OCI-LY7 (cell line): Measurements from ENCODE around the gene GRIN3B.

Experiments
- EZH2phosphoT487 ChIP-seq: fragments of 200-600 bp; sonication (generic); IDR thresholded peaks from 2 replicates; pipeline ENCODE4 v1.6.1; 2018; ENCODE audit warnings: low read depth, borderline replicate concordance, mild to moderate bottlenecking, mixed run types, antibody characterized with exemption, low read length, moderate library complexity, mixed read lengths
- TF ChIP-seq, protein P1 (sequence below): fragments of 200-600 bp; sonication (generic); conservative IDR thresholded peaks from 2 replicates; pipeline ENCODE4 v1.5.1; 2014; ENCODE audit warnings: mild to moderate bottlenecking, antibody characterized with exemption, low read length, moderate library complexity, mixed read lengths

GRCh38 chr19:993361-993830 is 6.8 kb upstream of the GRIN3B start:
- TF ChIP-seq, protein P1, sequence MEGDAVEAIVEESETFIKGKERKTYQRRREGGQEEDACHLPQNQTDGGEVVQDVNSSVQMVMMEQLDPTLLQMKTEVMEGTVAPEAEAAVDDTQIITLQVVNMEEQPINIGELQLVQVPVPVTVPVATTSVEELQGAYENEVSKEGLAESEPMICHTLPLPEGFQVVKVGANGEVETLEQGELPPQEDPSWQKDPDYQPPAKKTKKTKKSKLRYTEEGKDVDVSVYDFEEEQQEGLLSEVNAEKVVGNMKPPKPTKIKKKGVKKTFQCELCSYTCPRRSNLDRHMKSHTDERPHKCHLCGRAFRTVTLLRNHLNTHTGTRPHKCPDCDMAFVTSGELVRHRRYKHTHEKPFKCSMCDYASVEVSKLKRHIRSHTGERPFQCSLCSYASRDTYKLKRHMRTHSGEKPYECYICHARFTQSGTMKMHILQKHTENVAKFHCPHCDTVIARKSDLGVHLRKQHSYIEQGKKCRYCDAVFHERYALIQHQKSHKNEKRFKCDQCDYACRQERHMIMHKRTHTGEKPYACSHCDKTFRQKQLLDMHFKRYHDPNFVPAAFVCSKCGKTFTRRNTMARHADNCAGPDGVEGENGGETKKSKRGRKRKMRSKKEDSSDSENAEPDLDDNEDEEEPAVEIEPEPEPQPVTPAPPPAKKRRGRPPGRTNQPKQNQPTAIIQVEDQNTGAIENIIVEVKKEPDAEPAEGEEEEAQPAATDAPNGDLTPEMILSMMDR, result no peak
- TF ChIP-seq EZH2phosphoT487, result no peak
